Measurements from ENCODE around the gene NCKAP1.
"Not testable (repeated sequence)": the region's sequence is repeated elsewhere in the genome, so short reads cannot be mapped to it uniquely, and the experiment has no call there.

NCKAP1 gene

GRCh38 chr2:183037553-183038340, 510 bp downstream of the NCKAP1 start:
- peak; percentile 40 for DNase-seq (ENCODE audit: low read depth)

GRCh38 chr2:183037074-183037552, 1.1 kb downstream of the NCKAP1 start:
- peak; percentile 51 for DNase-seq (ENCODE audit: low read depth)

- no peak for DNase-seq (ENCODE audit: low read depth)
Measured at GRCh38 chr2:183035954-183036669, 2.1 kb downstream of the NCKAP1 start.

- DNase-seq (ENCODE audit: low read depth) = peak; percentile 80
Measured at GRCh38 chr2:183035298-183035953, 2.8 kb downstream of the NCKAP1 start.

GRCh38 chr2:183034806-183035205, 3.5 kb downstream of the NCKAP1 start:
- DNase-seq (ENCODE audit: low read depth) = peak; percentile 67

- DNase-seq (ENCODE audit: low read depth) = no peak
Measured at GRCh38 chr2:183033951-183034350, 4.3 kb downstream of the NCKAP1 start.

- no peak for DNase-seq (ENCODE audit: low read depth)
Measured at GRCh38 chr2:183031911-183032794, 6.1 kb downstream of the NCKAP1 start.

- peak; percentile 44 for DNase-seq (ENCODE audit: low read depth)
Measured at GRCh38 chr2:183029219-183029618, 9.0 kb downstream of the NCKAP1 start.

- DNase-seq (ENCODE audit: low read depth) = no peak
Measured at GRCh38 chr2:183028108-183028507, 10.1 kb downstream of the NCKAP1 start.

- no peak for DNase-seq (ENCODE audit: low read depth)
Measured at GRCh38 chr2:183027443-183027842, 10.8 kb downstream of the NCKAP1 start.

- DNase-seq (ENCODE audit: low read depth) = no peak
Measured at GRCh38 chr2:183026424-183026823, 11.8 kb downstream of the NCKAP1 start.

- DNase-seq (ENCODE audit: low read depth) = no peak
Measured at GRCh38 chr2:183025993-183026392, 12.3 kb downstream of the NCKAP1 start.

GRCh38 chr2:183024339-183025095, 13.7 kb downstream of the NCKAP1 start:
- peak; percentile 40 for DNase-seq (ENCODE audit: low read depth)

- DNase-seq (ENCODE audit: low read depth) = no peak
Measured at GRCh38 chr2:183022711-183023110, 15.5 kb downstream of the NCKAP1 start.

GRCh38 chr2:183021613-183022012, 16.6 kb downstream of the NCKAP1 start:
- peak; percentile 16 for DNase-seq (ENCODE audit: low read depth)

- DNase-seq (ENCODE audit: low read depth) = no peak
Measured at GRCh38 chr2:183019718-183020442, 18.4 kb downstream of the NCKAP1 start.

- not testable (repeated sequence) for DNase-seq (ENCODE audit: low read depth)
Measured at GRCh38 chr2:183017845-183018244, 20.4 kb downstream of the NCKAP1 start.

GRCh38 chr2:183014005-183014404, 24.3 kb downstream of the NCKAP1 start:
- DNase-seq (ENCODE audit: low read depth) = peak; percentile 25

GRCh38 chr2:183011743-183012142, 26.5 kb downstream of the NCKAP1 start:
- no peak for DNase-seq (ENCODE audit: low read depth)

- peak; percentile 67 for DNase-seq (ENCODE audit: low read depth)
Measured at GRCh38 chr2:183010112-183010511, 28.1 kb downstream of the NCKAP1 start.
